GM19351 (cell line): ENCODE data around the gene SENP2.
"Not testable (repeated sequence)": the region's sequence is repeated elsewhere in the genome, so short reads cannot be mapped to it uniquely, and the experiment has no call there.

Source experiments
- ATAC-seq: cut with Tn5 transposase; IDR thresholded peaks from one replicate; pipeline ENCODE4 v1.9.1; 2021; ENCODE audit warnings: mild to moderate bottlenecking, moderate library complexity; ENCODE audit not compliant: unreplicated experiment

The SENP2 gene

DNA sequence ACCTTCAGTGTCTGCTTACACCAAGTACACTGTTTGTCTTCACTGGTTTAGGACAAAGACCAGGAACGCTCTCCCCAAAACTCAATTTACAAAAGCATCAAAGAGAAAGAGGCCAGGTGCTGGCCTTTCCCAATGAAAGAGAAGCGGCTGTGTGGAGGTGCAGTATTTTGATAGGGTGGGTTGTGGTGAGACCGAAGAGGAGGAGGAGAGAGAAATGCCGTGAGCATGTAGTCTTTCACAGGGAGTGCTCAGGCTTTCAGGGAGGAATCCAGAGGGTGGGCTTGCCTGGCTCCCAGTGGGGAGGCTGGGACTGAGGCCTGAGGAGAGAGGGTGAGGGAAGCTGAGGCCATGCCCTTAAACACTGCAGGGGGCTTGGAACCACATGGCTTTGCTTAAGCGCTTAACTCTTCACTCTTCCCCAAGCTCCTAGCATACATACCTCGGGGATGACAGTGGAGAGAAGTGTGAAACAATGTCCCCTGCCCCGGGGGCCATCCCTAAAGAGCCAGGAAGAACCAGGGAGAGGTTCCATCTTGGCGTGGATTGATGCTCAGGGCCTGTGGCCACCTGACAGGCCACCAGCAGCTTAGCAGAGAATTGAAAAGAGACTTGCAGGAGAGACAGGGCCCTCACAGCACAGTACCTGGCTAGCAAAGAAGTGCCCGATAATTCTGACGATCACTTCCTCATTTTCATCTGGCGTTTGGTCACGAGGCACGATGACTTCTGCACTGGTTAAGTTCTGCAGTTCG is 60.5 kb downstream of the SENP2 start:
- peak; percentile 55 for ATAC-seq

GRCh38 chr3:185647134-185647879 is 61.2 kb downstream of the SENP2 start:
- ATAC-seq = no peak

DNA sequence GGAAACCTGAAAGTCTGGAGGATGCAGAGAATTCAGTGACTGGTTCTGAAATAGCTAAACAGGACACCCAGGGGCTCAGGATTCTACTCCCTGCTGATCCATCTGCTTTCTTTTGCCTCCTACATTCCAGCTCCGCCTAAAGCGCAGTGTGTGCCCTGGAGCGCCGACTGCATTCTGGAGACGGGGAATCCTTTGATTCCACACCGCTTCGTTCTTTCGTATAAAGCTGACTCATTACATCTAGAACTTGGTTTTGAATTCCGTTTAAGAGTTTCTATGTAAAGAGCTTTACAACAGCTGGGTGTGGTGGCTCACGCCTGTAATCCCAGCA is 61.8 kb downstream of the SENP2 start:
- ATAC-seq = no peak

DNA sequence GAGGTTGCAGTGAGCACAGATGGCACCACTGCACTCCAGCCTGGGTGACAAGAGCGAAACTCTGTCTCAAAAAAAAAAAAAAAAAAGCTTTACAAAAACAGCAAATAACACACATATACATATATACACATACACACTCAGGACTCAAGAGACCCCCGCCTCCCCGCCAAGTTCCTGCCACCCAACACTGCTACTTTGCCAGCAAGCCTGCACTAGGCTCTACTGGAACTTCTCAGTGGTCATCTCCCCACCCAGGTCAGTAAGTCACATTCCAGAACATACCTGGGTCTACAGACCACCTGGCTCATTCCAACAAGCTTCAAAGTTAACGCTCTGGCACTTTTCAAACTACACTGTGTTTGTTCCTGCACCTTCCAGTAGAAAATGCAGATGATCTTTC is 62.3 kb downstream of the SENP2 start:
- ATAC-seq = no peak

DNA sequence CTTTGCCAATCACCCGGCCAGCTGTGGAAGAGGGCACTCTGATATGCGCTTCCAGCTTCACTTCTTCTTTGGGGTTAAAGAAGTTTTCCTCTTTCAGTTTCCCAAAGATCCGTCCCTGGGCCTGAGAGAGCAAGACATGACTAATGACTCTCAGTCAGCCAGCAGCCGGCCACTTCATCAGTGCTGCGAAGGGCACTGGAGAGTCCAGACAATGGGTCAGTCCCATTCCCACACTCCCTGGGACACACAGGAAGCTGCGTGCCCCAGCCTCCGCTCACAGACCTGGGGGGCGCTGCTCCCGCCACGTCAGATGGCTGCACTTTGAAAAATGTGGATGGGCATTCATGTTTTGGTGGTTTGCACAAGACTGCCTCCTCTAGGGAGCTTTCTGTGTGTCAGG is 63.3 kb downstream of the SENP2 start:
- ATAC-seq = no peak

GRCh38 chr3:185651971-185652370 is 65.9 kb downstream of the SENP2 start:
- no peak for ATAC-seq

DNA sequence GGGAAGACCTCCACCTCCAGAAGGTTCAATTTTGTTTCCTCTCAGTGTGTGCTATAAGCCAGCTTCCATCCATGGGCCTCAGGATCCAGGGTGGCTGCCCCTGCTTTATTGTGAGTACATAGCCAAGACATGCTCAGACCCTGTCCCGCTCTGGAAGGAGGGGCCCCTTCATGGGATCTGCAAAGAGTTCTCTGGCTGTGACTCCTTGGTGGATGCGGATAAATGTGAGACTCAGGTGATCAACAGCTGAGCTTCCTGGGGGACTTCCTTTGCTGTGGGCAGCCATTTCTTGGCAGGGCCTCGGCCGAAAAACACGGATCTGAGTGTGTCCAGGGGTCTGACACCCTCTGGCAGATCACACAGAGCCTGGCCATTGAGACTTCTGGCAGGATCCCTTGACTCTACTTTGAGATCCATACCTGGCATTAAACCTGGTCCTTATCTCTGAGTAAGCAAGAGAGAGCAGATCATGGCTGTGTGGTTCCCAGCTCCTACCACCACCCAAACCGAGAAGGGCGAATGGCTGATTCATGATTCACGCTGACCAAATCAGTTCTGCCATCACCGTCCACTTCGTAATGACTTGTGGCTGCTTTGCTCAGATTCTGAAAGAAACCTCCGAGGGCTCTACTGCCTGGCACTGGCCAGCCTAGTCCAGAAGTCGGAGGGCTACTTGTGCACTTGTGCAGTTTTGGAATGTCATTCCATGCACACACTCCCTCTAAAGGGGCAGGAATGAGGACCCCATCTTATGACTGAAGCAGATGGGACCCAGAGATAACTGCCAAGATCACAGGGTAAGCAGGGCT is 68.1 kb downstream of the SENP2 start:
- no peak for ATAC-seq

DNA sequence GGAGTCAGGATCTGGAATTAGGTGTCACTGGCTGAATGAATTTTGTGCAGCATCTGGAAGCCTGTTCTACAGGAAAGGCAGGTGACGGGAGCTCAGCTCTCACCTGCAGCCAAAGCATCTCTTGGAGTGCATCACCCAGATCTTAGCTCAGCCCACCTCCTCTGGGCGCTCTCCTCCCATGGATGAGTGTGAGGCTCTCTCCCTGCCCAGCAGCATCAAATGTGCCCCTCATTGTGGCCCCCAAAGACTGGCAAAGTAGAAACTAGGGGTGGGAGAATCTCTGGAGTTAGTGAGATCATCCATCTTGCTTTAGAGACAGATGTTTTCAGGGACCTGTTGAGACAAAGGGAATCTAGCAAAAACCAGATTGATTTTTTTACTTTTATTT is 68.7 kb downstream of the SENP2 start:
- ATAC-seq = no peak

DNA sequence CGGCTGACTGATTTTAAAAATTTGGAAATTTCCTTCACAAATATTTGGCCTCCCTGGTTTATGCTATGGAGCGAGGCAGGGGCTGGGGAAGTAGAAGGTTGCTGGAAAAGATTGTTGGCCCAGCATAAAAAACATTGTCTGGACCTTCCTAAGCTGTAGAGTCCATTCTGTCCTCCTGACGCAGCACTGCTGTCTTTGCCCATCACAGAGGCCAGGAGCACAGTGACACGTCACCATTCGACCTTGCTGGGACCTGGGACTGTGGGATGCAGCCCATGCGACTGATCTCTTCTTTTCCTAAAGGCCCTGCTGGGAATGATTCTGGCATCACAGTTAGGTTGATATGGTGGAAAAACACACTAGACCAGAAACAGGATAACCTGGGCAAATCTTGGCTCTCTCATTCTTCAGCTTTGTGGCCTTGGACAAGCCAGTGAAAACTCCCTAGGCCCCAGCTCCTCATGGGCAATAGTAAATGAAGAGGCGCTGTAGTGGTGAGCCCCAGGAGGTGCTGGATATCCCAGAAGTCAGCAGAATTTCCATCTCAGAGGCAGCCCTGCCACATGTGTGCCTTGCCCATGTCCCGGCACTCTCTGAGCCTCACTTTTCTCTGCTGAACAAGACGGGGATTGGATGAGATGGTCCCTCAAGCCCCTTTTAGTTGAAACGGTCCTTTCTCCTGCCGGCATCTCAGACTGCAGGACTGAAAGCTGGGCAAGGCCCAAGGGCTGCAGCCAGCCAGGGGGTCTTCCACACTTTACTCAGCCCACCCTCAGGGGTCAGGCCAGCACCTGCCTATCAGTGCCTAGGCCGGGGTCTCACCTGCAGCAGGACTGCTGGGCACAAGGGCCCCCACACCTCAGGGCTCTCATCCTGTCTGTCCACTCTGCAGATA is 69.6 kb downstream of the SENP2 start:
- no peak for ATAC-seq

DNA sequence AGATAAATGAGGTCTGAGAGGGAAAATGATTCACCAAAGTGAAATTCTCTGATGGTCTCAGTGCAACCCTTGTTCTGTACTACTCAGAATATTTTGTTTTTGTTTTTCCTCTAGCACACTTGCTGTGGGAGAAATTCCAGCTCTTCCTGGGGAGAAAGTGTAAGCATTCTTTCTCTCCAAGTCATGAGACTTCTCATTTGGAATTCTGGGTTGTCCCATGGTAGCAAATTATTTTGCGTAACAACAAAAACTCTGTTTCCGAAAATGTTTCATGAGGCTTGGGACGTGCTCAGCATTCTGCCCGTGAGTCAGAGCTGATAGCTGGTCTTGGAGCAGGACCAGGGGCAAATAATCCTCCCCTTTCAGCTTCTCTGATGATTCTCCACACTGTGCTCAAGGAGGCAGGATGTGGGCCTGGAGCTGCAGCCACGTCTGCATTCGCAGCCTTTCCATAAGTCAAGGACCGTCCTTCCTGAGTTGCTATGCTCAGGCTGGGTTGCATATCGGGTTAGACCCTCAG is 70.3 kb downstream of the SENP2 start:
- ATAC-seq = no peak

DNA sequence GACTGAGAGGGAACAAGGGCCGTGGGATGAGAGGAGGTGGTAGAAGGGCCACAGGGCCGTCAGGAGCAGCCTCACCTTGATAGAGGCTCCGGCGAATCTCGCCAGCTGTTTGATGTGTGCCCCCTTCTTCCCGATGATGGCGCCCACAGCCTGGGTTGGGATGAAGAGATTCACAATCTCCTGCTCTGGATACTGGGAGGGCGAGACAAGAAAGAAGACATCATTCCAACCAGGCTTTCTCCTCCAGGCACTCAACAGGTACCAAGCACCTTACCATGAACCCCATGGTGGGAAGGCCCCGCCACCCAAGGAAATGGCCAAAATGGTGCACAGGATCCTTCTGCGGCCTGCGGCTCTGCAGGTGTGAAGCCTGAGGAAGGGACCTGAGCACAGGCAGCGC is 71.1 kb downstream of the SENP2 start:
- no peak for ATAC-seq

DNA sequence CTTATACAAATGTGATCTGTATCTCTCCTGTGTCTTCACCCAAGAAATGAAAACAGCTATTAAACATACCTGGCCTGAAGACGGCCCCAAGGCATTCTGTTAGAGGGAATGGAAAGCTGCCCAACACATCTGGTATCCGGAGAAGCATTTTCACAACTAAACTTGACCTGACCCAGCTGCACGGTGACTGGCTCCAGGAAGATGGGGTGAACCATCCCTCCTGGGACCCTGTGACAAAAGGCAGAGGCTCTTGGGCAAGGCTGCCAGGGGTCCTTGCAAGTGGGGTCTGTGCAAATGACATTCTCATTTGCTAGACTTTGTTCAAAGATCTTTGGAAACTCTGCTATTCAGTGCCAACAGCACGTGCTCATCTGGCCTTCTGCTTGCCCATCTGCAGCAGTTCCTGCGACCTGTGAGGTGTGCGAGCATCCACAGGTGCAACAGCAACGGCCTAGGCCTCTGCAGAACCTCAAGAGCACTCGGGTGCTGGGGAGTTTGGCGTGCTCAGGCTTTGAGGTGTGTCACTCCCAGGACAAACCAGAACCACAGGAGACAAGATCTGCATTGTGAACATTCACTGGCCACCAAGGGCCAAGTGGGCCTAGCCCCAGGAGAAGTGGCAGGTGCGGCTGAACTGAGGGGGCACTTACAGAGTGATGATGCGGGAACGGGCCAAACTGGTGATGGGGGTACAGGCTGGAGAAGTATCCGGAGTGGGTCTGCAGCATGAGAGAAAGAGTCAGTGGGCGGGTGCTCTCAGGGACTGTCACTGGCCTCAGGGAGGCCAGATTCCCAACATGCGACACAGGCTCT is 71.8 kb downstream of the SENP2 start:
- no peak for ATAC-seq

DNA sequence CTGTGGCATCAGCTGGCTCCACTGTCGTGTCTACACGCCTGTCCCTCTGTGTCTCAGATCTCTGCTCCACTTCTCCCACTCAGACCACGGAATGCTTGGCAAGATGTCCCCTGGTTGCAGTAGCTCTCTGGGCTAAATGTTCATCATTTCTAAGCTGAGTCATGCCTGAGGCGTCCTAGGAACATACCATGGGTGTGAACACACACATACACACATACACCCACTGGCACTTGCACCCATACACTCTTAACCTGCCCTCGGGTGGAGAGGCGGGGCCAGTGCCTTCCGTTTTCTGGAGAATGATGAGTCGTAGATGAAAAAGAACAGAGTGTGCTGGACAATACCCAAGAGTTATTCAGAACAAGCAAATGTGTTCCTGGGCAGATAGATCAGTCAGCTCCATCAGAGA is 72.4 kb downstream of the SENP2 start:
- no peak for ATAC-seq

GRCh38 chr3:185658943-185659342 is 72.8 kb downstream of the SENP2 start:
- no peak for ATAC-seq

- ATAC-seq = peak; percentile 64
These were observed 74.1 kb downstream of the SENP2 start for GRCh38 chr3:185659942-185660921.

- not testable (repeated sequence) for ATAC-seq
These were observed 75.2 kb downstream of the SENP2 start for GRCh38 chr3:185661296-185661695.

DNA sequence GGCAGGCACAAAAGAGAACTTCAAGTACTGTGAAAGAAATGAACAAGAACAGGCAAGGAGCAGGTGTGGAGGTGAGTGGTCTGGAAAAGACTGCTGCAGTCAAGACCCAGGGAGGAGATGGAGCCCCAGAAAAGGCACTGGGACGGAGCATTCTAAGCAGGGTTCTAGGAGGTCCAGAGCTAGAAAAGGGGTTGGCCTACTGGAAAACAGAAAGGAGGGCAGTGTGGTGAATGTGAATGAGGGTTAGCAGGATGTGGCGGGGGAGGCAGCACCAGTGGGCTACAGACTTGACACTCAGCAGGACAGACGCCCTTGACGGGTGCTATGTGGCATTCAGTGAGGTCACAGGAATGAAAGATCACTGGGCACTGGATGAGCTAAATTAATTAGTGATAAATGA is 75.7 kb downstream of the SENP2 start:
- ATAC-seq = no peak

- ATAC-seq = no peak
These were observed 77.8 kb downstream of the SENP2 start for GRCh38 chr3:185663929-185664328.

GRCh38 chr3:185667574-185667973 is 81.5 kb downstream of the SENP2 start:
- no peak for ATAC-seq
